H1 (cell line): ENCODE measurements around the gene ARHGAP24. TPM values are rescaled to one million over a fixed set of nuclear protein-coding genes. Genes with fewer than 3 reads are reported as not detected.

ENCODE experiments used
- CTCF ChIA-PET: fragments of 300-600 bp; sonication (Branson Sonifier 250); formaldehyde crosslinking; loops from one replicate; lab custom pipeline; 2021; ENCODE audit not compliant: partially characterized antibody; lab: Charles Lee
- POLR2A ChIA-PET: fragments of 300-600 bp; sonication (Branson Sonifier 250); formaldehyde crosslinking; loops from one replicate; lab custom pipeline; 2021; ENCODE audit warnings: inconsistent platforms; ENCODE audit not compliant: partially characterized antibody; lab: Charles Lee
- DNase-seq, 2 experiments: peaks; one replicate each; pipeline versions ENCODE4 v3.0.0 to v3.0.0-alpha.2; 2010 to 2022; ENCODE audit warnings: low spot score in 2 of 2, low read depth in 1 of 2, mixed read lengths in 1 of 2
- FAIRE-seq: peaks from 2 replicates; lab custom pipeline; 2011; peaks lifted over from hg19 to GRCh38; lab: Jason Lieb, UNC
- H2AFZ ChIP-seq: 2 replicates; pipeline ENCODE4 v1.8.1; 2012; ENCODE audit warnings: low read length, inconsistent platforms
- H2AK5ac ChIP-seq: 2 replicates; pipeline ENCODE4 v1.6.1; 2013; ENCODE audit warnings: low read depth, low read length
- H2BK120ac ChIP-seq: replicated peaks from 2 replicates; pipeline ENCODE3; 2013; ENCODE audit warnings: low read depth, low read length, inconsistent platforms
- H2BK12ac ChIP-seq: 2 replicates; pipeline ENCODE4 v1.6.1; 2013; ENCODE audit warnings: low read depth, low read length
- H2BK15ac ChIP-seq: 2 replicates; pipeline ENCODE4 v1.6.1; 2013; ENCODE audit warnings: low read length
- H2BK20ac ChIP-seq: 2 replicates; pipeline ENCODE4 v1.6.1; 2013; ENCODE audit warnings: low read length
- H2BK5ac ChIP-seq: 2 replicates; pipeline ENCODE4 v1.6.1; 2013; ENCODE audit warnings: low read depth, low read length
- H3K14ac ChIP-seq: 2 replicates; pipeline ENCODE4 v1.6.1; 2013; ENCODE audit warnings: inconsistent platforms; ENCODE audit not compliant: insufficient read length
- H3K18ac ChIP-seq: 2 replicates; pipeline ENCODE4 v1.6.1; 2013; ENCODE audit warnings: low read length; ENCODE audit errors: extremely low read depth
- H3K23ac ChIP-seq: 2 replicates; pipeline ENCODE4 v1.6.1; 2013; ENCODE audit warnings: inconsistent platforms; ENCODE audit not compliant: insufficient read length
- H3K23me2 ChIP-seq: 2 replicates; pipeline ENCODE4 v1.6.1; 2013; ENCODE audit warnings: low read depth, low read length
- H3K27ac ChIP-seq: 2 replicates; pipeline ENCODE4 v1.6.1; 2011; ENCODE audit warnings: low read depth, low read length, inconsistent platforms
- H3K27me3 ChIP-seq, 4 experiments: replicated peaks in 1 of 4; 1 replicate in 1 of 4; 2 replicates in 3 of 4; pipeline versions ENCODE4 v1.6.1 to v1.8.1; 2011 to 2013; ENCODE audit warnings: low read length in 3 of 4, mild to moderate bottlenecking in 3 of 4, inconsistent platforms in 2 of 4, mixed read lengths in 2 of 4, moderate library complexity in 1 of 4; ENCODE audit not compliant: control insufficient read depth in 3 of 4, insufficient read depth in 3 of 4; ENCODE audit errors: extremely low read depth in 1 of 4
- H3K36me3 ChIP-seq, 4 experiments: 2 replicates each; pipeline versions ENCODE4 v1.6.1 to v1.8.1; 2011 to 2013; ENCODE audit warnings: mild to moderate bottlenecking in 4 of 4, low read length in 3 of 4, moderate library complexity in 2 of 4, control low read depth in 1 of 4, inconsistent platforms in 1 of 4; ENCODE audit not compliant: insufficient read depth in 4 of 4, control insufficient read depth in 2 of 4
- H3K4ac ChIP-seq: replicated peaks from 2 replicates; pipeline ENCODE3; 2013; ENCODE audit warnings: low read length, low read depth, mixed read lengths, inconsistent platforms; ENCODE audit not compliant: insufficient read length
- H3K4me1 ChIP-seq, 4 experiments: replicated peaks in 1 of 4; 1 replicate in 1 of 4; 2 replicates in 3 of 4; pipeline versions ENCODE4 v1.6.1 to v1.8.1; 2011 to 2013; ENCODE audit warnings: low read length in 3 of 4, inconsistent platforms in 2 of 4, mixed read lengths in 1 of 4; ENCODE audit not compliant: insufficient read depth in 4 of 4, control insufficient read depth in 3 of 4
- H3K4me2 ChIP-seq, 2 experiments: 2 replicates each; pipeline versions ENCODE4 v1.6.1 to v1.8.1; 2011 to 2013; ENCODE audit warnings: low read depth in 2 of 2, low read length in 2 of 2, control low read depth in 1 of 2, inconsistent platforms in 1 of 2, mild to moderate bottlenecking in 1 of 2; ENCODE audit not compliant: insufficient read depth in 1 of 2
- H3K4me3 ChIP-seq, 4 experiments: fragments of 200-600, 300-600 bp in 1 of 4; sonication (generic), shearing (Covaris generic), sonication (Bioruptor Twin) in 1 of 4; 2 replicates each; pipeline versions ENCODE4 v1.5.1 to v1.8.1; 2011 to 2016; ENCODE audit warnings: low read length in 4 of 4, low read depth in 3 of 4, control low read depth in 2 of 4, inconsistent platforms in 2 of 4, mild to moderate bottlenecking in 2 of 4, mixed read lengths in 1 of 4, moderate library complexity in 1 of 4; ENCODE audit not compliant: insufficient read depth in 2 of 4; ENCODE audit errors: extremely low read depth in 1 of 4
- H3K56ac ChIP-seq: replicated peaks from 2 replicates; pipeline ENCODE3; 2013; ENCODE audit warnings: low read depth, mild to moderate bottlenecking, mixed read lengths, low read length, inconsistent platforms; ENCODE audit not compliant: insufficient read length
- H3K79me1 ChIP-seq: 2 replicates; pipeline ENCODE4 v1.6.1; 2013; ENCODE audit warnings: low read depth, low read length, control low read depth
- H3K79me2 ChIP-seq, 2 experiments: 2 replicates each; pipeline versions ENCODE4 v1.6.1 to v1.8.1; 2012 to 2013; ENCODE audit warnings: low read length in 2 of 2, mild to moderate bottlenecking in 2 of 2, inconsistent platforms in 1 of 2; ENCODE audit not compliant: insufficient read depth in 2 of 2, control insufficient read depth in 1 of 2
- H3K9ac ChIP-seq, 4 experiments: replicated peaks in 1 of 4; 1 replicate in 1 of 4; 2 replicates in 3 of 4; pipeline versions ENCODE4 v1.6.1 to v1.8.1; 2011 to 2013; ENCODE audit warnings: low read depth in 3 of 4, low read length in 3 of 4, control low read depth in 2 of 4, mild to moderate bottlenecking in 2 of 4, moderate library complexity in 2 of 4, inconsistent platforms in 1 of 4; ENCODE audit errors: extremely low read depth in 1 of 4
- H3K9me3 ChIP-seq, 2 experiments: 2 replicates each; pipeline versions ENCODE4 v1.6.1 to v1.8.1; 2012 to 2013; ENCODE audit warnings: mild to moderate bottlenecking in 2 of 2, moderate library complexity in 2 of 2, control low read depth in 1 of 2, inconsistent platforms in 1 of 2, low read depth in 1 of 2, low read length in 1 of 2, mixed read lengths in 1 of 2; ENCODE audit not compliant: insufficient read depth in 2 of 2
- H4K20me1 ChIP-seq, 2 experiments: replicated peaks in 1 of 2; 2 replicates each; pipeline versions ENCODE3 to v1.8.1; 2011 to 2013; ENCODE audit warnings: inconsistent platforms in 2 of 2, low read length in 2 of 2, mild to moderate bottlenecking in 1 of 2; ENCODE audit not compliant: insufficient read depth in 2 of 2, control insufficient read depth in 1 of 2
- H4K5ac ChIP-seq: 2 replicates; pipeline ENCODE4 v1.6.1; 2013; ENCODE audit warnings: low read length, low read depth, mixed read lengths, inconsistent platforms; ENCODE audit not compliant: insufficient read length
- H4K8ac ChIP-seq: 2 replicates; pipeline ENCODE4 v1.8.0; 2013; ENCODE audit warnings: mild to moderate bottlenecking, moderate library complexity, low read length, inconsistent platforms; ENCODE audit not compliant: insufficient read depth; ENCODE audit errors: extremely low read depth
- H4K91ac ChIP-seq: replicated peaks from 2 replicates; pipeline ENCODE3; 2013; ENCODE audit warnings: low read length, mixed read lengths, inconsistent platforms; ENCODE audit not compliant: insufficient read length
- ASH2L ChIP-seq: fragments of 200-600, 300-600 bp; sonication (generic); IDR thresholded peaks from one replicate; pipeline ENCODE4 v1.7.1; 2017; ENCODE audit warnings: low read length
- CREB1 ChIP-seq: IDR thresholded peaks from 2 replicates; pipeline ENCODE4 v1.6.1; 2012; ENCODE audit warnings: inconsistent platforms
- NANOG ChIP-seq: IDR thresholded peaks from 2 replicates; pipeline ENCODE4 v1.6.1; 2011; ENCODE audit warnings: low read length, low read depth, mild to moderate bottlenecking, inconsistent platforms; ENCODE audit not compliant: insufficient read depth, poor library complexity, severe bottlenecking
- RFX5 ChIP-seq: IDR thresholded peaks from 2 replicates; pipeline ENCODE4 v1.6.1; 2011; ENCODE audit warnings: low read depth, low read length, improper control_type of control experiment, borderline replicate concordance
- SIN3A ChIP-seq, 2 experiments: IDR thresholded peaks in 1 of 2; conservative IDR thresholded peaks in 1 of 2; 2 replicates each; pipeline ENCODE4 v1.6.1; 2011 to 2012; ENCODE audit warnings: low read length in 2 of 2, improper control_type of control experiment in 1 of 2, low read depth in 1 of 2, mild to moderate bottlenecking in 1 of 2
- SUZ12 ChIP-seq: fragments of 200-600 bp; sonication (generic); IDR thresholded peaks from 2 replicates; pipeline ENCODE4 v1.6.1; 2012; ENCODE audit warnings: mild to moderate bottlenecking, inconsistent platforms, low read length, moderate library complexity, mixed read lengths
- TAF7 ChIP-seq: optimal IDR thresholded peaks from 2 replicates; pipeline ENCODE3; 2011; ENCODE audit warnings: low read depth, mild to moderate bottlenecking, inconsistent platforms, low read length, moderate library complexity, borderline replicate concordance
- TCF12 ChIP-seq: IDR thresholded peaks from 2 replicates; pipeline ENCODE4 v1.6.1; 2011; ENCODE audit warnings: low read depth, mild to moderate bottlenecking, low read length
- polyA plus RNA-seq, 7 experiments: library from polyadenylated mRNA; depleted of rRNA in 3 of 7; stranded (reverse) in 5 of 7; unstranded in 2 of 7; fragments of >200 nt in 5 of 7; fragments of 200-250 nt in 2 of 7; gene quantifications; 1 replicate in 5 of 7; 2 replicates in 1 of 7; 4 replicates in 1 of 7; pipeline versions ENCODE4 v1.2.1 to v1.2.3, GENCODE V29; 2011 to 2013; ENCODE audit warnings: missing spikeins in 2 of 7, mixed read lengths in 2 of 7
- total RNA-seq: library from RNA; stranded (reverse); fragmentation: NEBNext Ultra II Directional; extraction: Animal tissue kit (Norgen Biotek cat#: 25700); gene quantifications from 2 replicates; pipeline ENCODE4 v1.2.1, GENCODE V29; 2021
- TF ChIP-seq, protein P1 (sequence below): IDR thresholded peaks from 2 replicates; pipeline ENCODE4 v1.6.1; 2012; ENCODE audit warnings: inconsistent platforms
- TF ChIP-seq, protein P2 (sequence below), 3 experiments: IDR thresholded peaks; 1 replicate in 2 of 3; 2 replicates in 1 of 3; pipeline versions ENCODE4 v1.5.1 to v1.6.1; 2011; ENCODE audit warnings: low read length in 3 of 3, mild to moderate bottlenecking in 3 of 3, inconsistent platforms in 2 of 3, low read depth in 1 of 3, moderate library complexity in 1 of 3; ENCODE audit not compliant: insufficient read depth in 1 of 3; ENCODE audit errors: control extremely low read depth in 1 of 3
- TF ChIP-seq, protein P3 (sequence below): IDR thresholded peaks from 2 replicates; pipeline ENCODE4 v1.6.1; 2011; ENCODE audit warnings: low read length, improper control_type of control experiment

Gene ARHGAP24
- total and polyA plus RNA-seq, 2 of the 8 experiments (the other 6 are each of a cell fraction or from before 2014, with no cell fraction given) = 0.08 to 0.50 TPM

DNA sequence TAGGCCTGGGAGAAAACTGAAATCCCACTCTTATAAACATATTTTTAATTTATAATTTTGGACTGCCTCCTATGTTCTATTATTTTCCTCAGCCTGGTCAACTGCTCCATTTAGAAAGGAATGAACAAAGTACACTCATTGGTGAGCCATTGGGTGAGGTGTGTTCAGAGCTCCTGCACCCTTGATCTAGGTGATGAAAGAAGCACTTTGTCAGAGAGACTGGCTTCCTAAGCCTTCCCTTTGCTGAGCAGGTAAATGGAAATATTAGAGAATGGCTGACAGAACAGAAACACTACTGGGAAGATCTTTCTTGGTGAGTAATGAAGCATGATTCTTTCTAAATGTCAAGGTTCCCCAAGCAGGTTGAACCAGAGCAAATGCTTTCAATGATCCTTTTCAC, 19.0 kb upstream of the ARHGAP24 start:
- POLR2A ChIA-PET = no interaction called here
- no peak overlapping the region for H4K5ac ChIP-seq
- no peak overlapping the region for H2BK15ac ChIP-seq
- no peaks in the 10 kb centered on the region; the same call in 1 of the 2 replicates for H3K79me1 ChIP-seq
- no peak overlapping the region for H2BK20ac ChIP-seq
- no peak overlapping the region for H4K91ac ChIP-seq
- no peaks in the 10 kb centered on the region; a peak in 1 of 7 replicates for H3K4me1 ChIP-seq
- no peak overlapping the region for H3K56ac ChIP-seq
- H2BK120ac ChIP-seq = no peak overlapping the region
- no peak overlapping the region for H3K9ac ChIP-seq
- no peak overlapping the region for H3K23ac ChIP-seq
- no peaks in the 10 kb centered on the region for H3K9me3 ChIP-seq
- no peak overlapping the region for H4K8ac ChIP-seq
- H3K4me2 ChIP-seq = no peak overlapping the region
- no peaks in the 10 kb centered on the region for H3K27me3 ChIP-seq
- no peak overlapping the region for H2BK5ac ChIP-seq
- H3K79me2 ChIP-seq = no peaks in the 10 kb centered on the region; a peak in 1 of 4 replicates
- no peak overlapping the region for H3K14ac ChIP-seq
- DNase-seq (no peak), FAIRE-seq (no peak)
- no peak overlapping the region for H2AK5ac ChIP-seq
- no peak overlapping the region for H3K4ac ChIP-seq
- H3K4me3 ChIP-seq = no peak overlapping the region
- no peak overlapping the region for H3K18ac ChIP-seq
- no peak overlapping the region for H2AFZ ChIP-seq
- H3K23me2 ChIP-seq = no peaks in the 10 kb centered on the region
- H3K27ac ChIP-seq = no peak overlapping the region
- H3K36me3 ChIP-seq = no peaks in the 10 kb centered on the region
- no peaks in the 10 kb centered on the region for H4K20me1 ChIP-seq
- CTCF ChIA-PET = no interaction called here
- no peak overlapping the region for H2BK12ac ChIP-seq
- no peak for TF ChIP-seq NANOG
- TF ChIP-seq TCF12 = no peak
- no peak for TF ChIP-seq CREB1
- no peak for TF ChIP-seq SIN3A (conservative IDR thresholded peaks at IDR 0.05 in 1 of 2, IDR thresholded peaks at IDR 0.05 in 1 of 2; ENCODE audit: low read depth in 1 of 2, low read length in 2 of 2)
- TF ChIP-seq, protein P1, sequence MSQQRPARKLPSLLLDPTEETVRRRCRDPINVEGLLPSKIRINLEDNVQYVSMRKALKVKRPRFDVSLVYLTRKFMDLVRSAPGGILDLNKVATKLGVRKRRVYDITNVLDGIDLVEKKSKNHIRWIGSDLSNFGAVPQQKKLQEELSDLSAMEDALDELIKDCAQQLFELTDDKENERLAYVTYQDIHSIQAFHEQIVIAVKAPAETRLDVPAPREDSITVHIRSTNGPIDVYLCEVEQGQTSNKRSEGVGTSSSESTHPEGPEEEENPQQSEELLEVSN = no peak
- no peak for TF ChIP-seq TAF7
- TF ChIP-seq, protein P2, sequence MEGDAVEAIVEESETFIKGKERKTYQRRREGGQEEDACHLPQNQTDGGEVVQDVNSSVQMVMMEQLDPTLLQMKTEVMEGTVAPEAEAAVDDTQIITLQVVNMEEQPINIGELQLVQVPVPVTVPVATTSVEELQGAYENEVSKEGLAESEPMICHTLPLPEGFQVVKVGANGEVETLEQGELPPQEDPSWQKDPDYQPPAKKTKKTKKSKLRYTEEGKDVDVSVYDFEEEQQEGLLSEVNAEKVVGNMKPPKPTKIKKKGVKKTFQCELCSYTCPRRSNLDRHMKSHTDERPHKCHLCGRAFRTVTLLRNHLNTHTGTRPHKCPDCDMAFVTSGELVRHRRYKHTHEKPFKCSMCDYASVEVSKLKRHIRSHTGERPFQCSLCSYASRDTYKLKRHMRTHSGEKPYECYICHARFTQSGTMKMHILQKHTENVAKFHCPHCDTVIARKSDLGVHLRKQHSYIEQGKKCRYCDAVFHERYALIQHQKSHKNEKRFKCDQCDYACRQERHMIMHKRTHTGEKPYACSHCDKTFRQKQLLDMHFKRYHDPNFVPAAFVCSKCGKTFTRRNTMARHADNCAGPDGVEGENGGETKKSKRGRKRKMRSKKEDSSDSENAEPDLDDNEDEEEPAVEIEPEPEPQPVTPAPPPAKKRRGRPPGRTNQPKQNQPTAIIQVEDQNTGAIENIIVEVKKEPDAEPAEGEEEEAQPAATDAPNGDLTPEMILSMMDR (IDR thresholded peaks at IDR 0.05; ENCODE audit: control extremely low read depth in 1 of 3, insufficient read depth in 1 of 3, low read depth in 1 of 3, low read length in 3 of 3) = no peak
- TF ChIP-seq, protein P3, sequence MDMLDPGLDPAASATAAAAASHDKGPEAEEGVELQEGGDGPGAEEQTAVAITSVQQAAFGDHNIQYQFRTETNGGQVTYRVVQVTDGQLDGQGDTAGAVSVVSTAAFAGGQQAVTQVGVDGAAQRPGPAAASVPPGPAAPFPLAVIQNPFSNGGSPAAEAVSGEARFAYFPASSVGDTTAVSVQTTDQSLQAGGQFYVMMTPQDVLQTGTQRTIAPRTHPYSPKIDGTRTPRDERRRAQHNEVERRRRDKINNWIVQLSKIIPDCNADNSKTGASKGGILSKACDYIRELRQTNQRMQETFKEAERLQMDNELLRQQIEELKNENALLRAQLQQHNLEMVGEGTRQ = no peak
- TF ChIP-seq RFX5 = no peak
- no peak for TF ChIP-seq ASH2L
- TF ChIP-seq SUZ12 = no peak
